Measurements from ENCODE around the gene CCR9. TPM values are rescaled to one million over a fixed set of nuclear protein-coding genes. Genes with fewer than 3 reads are reported as not detected.

Gene CCR9
- total RNA-seq, 2 experiments from 2014 or later = not detected

DNA sequence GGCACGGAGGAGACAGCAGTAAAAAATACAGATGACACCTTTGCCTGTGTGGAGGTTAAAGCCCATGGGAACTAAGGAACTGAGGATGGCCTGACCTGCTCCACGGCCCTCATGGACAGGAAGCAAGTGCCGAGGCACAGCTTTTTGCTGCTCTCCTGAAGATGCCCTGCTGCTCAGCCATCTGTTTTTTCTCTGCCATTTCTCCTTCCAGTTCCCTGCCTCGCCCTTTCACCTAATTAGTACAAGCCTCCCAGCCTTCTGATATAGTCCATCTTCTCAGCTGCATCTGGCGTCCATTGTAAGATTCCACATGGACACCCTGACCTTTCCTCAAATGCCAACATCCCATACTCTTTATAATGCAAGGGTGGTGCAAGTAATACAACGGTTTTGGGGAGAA lies 45.2 kb downstream of the CCR9 start:
- Mint-ChIP-seq H3K36me3 (ENCODE audit: low read depth) (peaks cover 54% of the 10 kb centered on the region), H3K9me3 (no peaks in the 10 kb centered on the region), H3K4me3 (no peak overlapping the region), H3K27me3 (ENCODE audit: low read depth) (no peaks in the 10 kb centered on the region), H3K4me1 (ENCODE audit: low read depth) (no peaks in the 10 kb centered on the region), H3K27ac (no peak overlapping the region)
- intact Hi-C loops (cut with micrococcal nuclease) = no loop called here
- no peak for DNase-seq
- CTCF ChIA-PET = interaction anchor here (1.0 to 5.1 kb wide), 3 partner anchors 13 to 170 kb away, joined by 3 to 46 read pairs (median 39); no protein-coding TSS in a partner anchor

DNA sequence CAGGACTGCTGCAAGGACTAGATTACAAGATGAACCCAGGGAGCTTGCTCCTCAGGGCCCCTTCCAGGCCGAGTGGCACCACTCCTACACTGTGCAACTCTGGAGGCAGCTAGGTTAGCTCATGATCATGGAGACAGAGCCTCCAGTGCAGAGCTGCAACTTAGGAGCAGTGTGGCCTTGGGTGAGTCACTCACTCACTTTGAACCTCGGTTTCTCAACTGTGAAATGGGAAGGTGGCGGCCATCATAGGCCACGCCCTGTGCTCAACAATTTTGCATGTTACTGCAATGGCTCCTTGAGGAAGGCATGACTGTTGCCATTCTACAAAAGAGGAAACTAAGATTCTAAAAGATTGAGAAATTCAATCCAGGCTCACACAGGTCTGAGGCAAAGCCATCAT lies 45.8 kb downstream of the CCR9 start:
- intact Hi-C loops (cut with micrococcal nuclease) = no loop called here
- CTCF ChIA-PET = interaction anchor here (0.5 to 5.1 kb wide), 4 partner anchors 13 to 389 kb away, joined by 3 to 46 read pairs (median 22); no protein-coding TSS in a partner anchor

DNA sequence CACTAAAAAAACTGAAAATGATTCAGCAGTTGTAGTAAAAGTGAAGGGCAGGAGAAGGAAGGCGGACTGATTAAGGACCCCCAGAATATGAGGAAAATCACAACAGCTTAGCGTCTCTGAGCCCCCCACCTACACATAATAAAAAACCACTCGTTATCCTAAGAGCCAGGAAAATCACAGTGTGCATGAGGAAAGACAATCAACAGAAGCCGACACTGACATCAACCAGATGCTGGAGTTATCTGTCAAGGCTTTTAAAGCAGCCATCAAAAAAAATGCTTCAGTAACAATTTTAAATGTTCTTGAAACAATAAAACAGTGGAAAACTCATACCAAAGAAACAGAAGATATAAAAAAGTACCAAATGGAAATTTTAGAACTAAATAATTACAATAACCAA lies 47.2 kb downstream of the CCR9 start:
- H3K9me3 Mint-ChIP-seq = no peaks in the 10 kb centered on the region
- peaks cover 46% of the 10 kb centered on the region for H3K36me3 Mint-ChIP-seq (ENCODE audit: low read depth)
- no peaks in the 10 kb centered on the region for H3K27me3 Mint-ChIP-seq (ENCODE audit: low read depth)
- no peak overlapping the region for H3K27ac Mint-ChIP-seq
- intact Hi-C loops (cut with micrococcal nuclease) = no loop called here
- no peak overlapping the region for H3K4me3 Mint-ChIP-seq
- DNase-seq = no peak
- CTCF ChIA-PET = interaction anchor here (15.3 kb wide), 1 partner anchor 145 kb away, joined by 263 read pairs; no protein-coding TSS in a partner anchor
- no peaks in the 10 kb centered on the region for H3K4me1 Mint-ChIP-seq (ENCODE audit: low read depth)

More for the DNA sequence above, 45.8 kb downstream of the CCR9 start:
- no peaks in the 10 kb centered on the region for H3K9me3 Mint-ChIP-seq
- H3K27me3 Mint-ChIP-seq (ENCODE audit: low read depth) = no peaks in the 10 kb centered on the region
- H3K27ac Mint-ChIP-seq = no peak overlapping the region
- no peak overlapping the region for H3K4me3 Mint-ChIP-seq
- H3K4me1 Mint-ChIP-seq (ENCODE audit: low read depth) = no peaks in the 10 kb centered on the region
- DNase-seq = no peak
- H3K36me3 Mint-ChIP-seq (ENCODE audit: low read depth) = peaks cover 53% of the 10 kb centered on the region

DNA sequence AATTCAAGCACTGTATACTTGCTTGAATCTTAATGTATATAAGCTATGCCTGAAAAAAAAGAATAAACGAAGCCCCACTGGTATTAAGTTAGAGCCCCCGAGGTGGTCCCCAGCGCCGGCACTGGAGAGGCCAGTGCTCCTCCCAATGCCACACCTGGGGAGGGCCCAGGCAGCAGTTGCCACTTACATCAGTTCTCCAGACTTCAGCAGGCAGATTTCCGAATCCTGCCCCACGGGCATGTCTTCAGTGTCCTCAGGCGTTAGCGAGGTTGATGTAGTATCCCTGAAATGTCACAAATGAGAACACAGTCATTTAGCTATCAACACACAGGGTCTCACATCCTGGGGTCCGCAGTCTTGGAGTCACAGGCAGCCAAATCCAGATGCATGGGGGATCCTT lies 49.9 kb downstream of the CCR9 start:
- peaks cover 3% of the 10 kb centered on the region for H3K27me3 Mint-ChIP-seq (ENCODE audit: low read depth)
- peaks cover 39% of the 10 kb centered on the region for H3K36me3 Mint-ChIP-seq (ENCODE audit: low read depth)
- CTCF ChIA-PET = interaction anchor here (1.2 to 15.3 kb wide), 2 partner anchors 9 to 142 kb away, joined by 3 to 263 read pairs; no protein-coding TSS in a partner anchor
- intact Hi-C loops (cut with micrococcal nuclease) = no loop called here
- H3K9me3 Mint-ChIP-seq = no peaks in the 10 kb centered on the region
- H3K4me1 Mint-ChIP-seq (ENCODE audit: low read depth) = peaks cover 8% of the 10 kb centered on the region
- no peak overlapping the region for H3K27ac Mint-ChIP-seq
- no peak for DNase-seq
- H3K4me3 Mint-ChIP-seq = no peak overlapping the region

DNA sequence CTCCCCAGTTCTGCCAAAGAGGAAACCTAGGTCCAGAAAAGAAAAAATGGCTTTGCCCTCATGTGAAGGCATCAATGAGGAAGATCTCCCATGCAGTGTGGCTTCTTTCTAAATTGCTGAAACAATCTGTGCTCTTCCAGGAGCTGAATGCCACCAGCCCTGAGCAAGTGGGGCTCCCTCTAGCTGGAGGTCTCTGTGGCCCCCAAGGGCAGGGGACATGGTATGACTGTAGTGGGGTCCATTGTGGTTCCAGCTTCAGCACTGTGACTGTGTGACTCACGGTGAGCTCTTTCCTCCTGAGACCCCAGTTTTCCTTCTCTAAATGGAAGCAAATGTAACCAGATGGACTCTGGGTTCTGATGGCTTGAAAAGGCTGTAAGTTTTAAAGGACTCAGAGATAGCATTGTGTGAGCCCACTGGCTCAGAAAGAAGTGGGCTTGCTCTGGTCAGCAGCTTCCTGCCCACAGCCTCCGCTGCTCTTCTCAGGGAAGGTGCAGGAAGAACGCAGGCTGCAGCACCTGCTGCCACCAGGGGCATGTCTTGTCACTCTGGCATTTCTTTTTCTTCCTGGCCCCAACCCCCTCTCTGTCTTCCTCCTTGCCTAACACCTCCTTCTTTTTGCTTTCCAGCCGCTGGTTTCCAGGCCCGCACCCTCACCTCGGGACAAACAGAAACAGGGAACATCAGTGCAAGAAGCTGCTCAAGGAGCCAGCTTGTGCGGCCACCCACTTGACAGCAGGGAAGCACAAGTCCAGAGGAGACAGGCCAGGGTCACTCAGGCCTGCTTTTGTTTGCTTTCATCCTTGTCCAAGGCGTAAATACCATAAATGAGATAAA lies 51.1 kb downstream of the CCR9 start:
- CTCF ChIA-PET = interaction anchor here (1.0 to 15.3 kb wide), 6 partner anchors 8 to 440 kb away, joined by 3 to 263 read pairs (median 4); no protein-coding TSS in a partner anchor
- peaks cover 11% of the 10 kb centered on the region for H3K4me1 Mint-ChIP-seq (ENCODE audit: low read depth)
- H3K27me3 Mint-ChIP-seq (ENCODE audit: low read depth) = peaks cover 3% of the 10 kb centered on the region
- intact Hi-C loops (cut with micrococcal nuclease) = loop anchor here (1.0 to 2.0 kb wide), 3 partner anchors 141 to 441 kb away; partner anchors contain the start of gene CCR5
- H3K27ac Mint-ChIP-seq = no peak overlapping the region
- no peak overlapping the region for H3K4me3 Mint-ChIP-seq
- no peaks in the 10 kb centered on the region for H3K9me3 Mint-ChIP-seq
- peaks cover 35% of the 10 kb centered on the region for H3K36me3 Mint-ChIP-seq (ENCODE audit: low read depth)
- DNase-seq = no peak

DNA sequence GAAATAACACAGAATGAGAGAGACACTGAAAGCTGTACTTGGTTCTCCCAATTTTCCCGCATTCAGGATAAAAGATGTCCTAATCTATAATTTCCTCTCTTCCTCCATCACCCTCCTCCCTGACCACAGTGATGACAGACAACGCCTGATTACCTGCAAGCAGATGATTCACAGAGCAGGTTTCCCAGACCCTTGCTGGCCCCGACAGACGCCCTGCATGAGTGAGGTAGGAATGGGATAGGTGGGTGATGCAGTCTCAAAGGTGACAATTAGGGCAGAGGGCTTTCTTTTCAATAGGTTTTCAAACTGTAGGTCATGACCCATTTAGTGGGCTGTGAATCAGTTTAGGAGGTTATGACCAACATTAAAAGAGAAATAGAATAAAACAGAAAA lies 51.7 kb downstream of the CCR9 start:
- peaks cover 35% of the 10 kb centered on the region for H3K36me3 Mint-ChIP-seq (ENCODE audit: low read depth)

DNA sequence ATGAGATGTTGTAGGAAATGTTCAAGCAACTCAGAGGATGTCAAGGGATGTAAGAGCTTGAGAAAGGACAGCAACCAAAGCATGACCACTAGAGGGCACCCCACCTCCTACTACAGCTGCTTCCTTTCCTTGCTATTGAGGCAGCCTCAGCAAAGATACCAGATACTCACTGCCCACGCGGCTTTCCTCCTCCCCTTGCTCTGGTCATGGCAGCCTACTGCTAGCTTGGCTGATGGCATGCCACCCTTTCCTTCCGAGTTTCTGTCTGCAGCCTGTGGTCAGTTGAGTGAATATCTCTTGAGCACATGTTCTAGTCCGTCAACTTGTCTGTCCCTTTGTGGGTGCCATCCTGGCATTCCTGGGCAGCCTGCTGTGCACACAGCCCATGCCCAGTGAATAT lies 52.5 kb downstream of the CCR9 start:
- no peaks in the 10 kb centered on the region for H3K9me3 Mint-ChIP-seq
- peak; percentile 94 for DNase-seq
- intact Hi-C loops (cut with micrococcal nuclease) = loop anchor here (1.0 to 2.0 kb wide), 3 partner anchors 139 to 440 kb away; partner anchors contain the start of gene CCR5
- peaks cover 33% of the 10 kb centered on the region for H3K36me3 Mint-ChIP-seq (ENCODE audit: low read depth)
- peaks cover 3% of the 10 kb centered on the region for H3K27me3 Mint-ChIP-seq (ENCODE audit: low read depth)
- H3K4me3 Mint-ChIP-seq = no peak overlapping the region
- no peak overlapping the region for H3K27ac Mint-ChIP-seq
- H3K4me1 Mint-ChIP-seq (ENCODE audit: low read depth) = peaks cover 25% of the 10 kb centered on the region
- CTCF ChIA-PET = interaction anchor here (0.6 to 15.3 kb wide), 21 partner anchors 10 to 1085 kb away, joined by 3 to 263 read pairs (median 4); no protein-coding TSS in a partner anchor

More for the DNA sequence above, 51.7 kb downstream of the CCR9 start:
- Mint-ChIP-seq H3K27ac (no peak overlapping the region), H3K9me3 (no peaks in the 10 kb centered on the region), H3K27me3 (ENCODE audit: low read depth) (peaks cover 3% of the 10 kb centered on the region), H3K4me1 (ENCODE audit: low read depth) (peaks cover 17% of the 10 kb centered on the region), H3K4me3 (no peak overlapping the region)
- CTCF ChIA-PET = interaction anchor here (0.6 to 15.3 kb wide), 17 partner anchors 9 to 881 kb away, joined by 3 to 263 read pairs (median 5); no protein-coding TSS in a partner anchor
- DNase-seq = no peak
- intact Hi-C loops (cut with micrococcal nuclease) = loop anchor here (1.0 to 2.0 kb wide), 3 partner anchors 140 to 441 kb away; partner anchors contain the start of gene CCR5

DNA sequence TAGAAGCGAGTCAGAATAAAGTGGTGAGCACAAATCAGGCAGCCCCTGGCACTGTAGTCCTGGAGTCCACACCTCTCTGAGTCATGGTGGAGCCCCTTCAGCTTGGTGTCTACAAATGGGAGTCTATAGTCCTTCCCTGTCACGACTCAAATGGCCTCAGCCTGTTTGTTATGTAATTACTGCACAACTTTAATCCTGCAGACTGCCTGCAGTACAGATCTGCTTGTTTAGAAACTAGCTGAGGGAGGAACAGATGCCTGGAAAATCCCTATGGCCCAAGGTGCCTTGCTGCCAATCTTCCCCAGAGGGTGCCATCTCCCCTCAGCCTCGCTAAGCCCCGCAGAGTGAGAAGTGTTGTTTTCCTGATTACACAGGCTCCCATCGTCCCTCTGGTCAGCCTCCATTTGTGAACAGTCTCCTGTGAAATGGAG lies 53.0 kb downstream of the CCR9 start:
- Mint-ChIP-seq H3K4me3 (no peak overlapping the region), H3K4me1 (ENCODE audit: low read depth) (peaks cover 26% of the 10 kb centered on the region), H3K27ac (no peak overlapping the region), H3K27me3 (ENCODE audit: low read depth) (peaks cover 3% of the 10 kb centered on the region), H3K9me3 (no peaks in the 10 kb centered on the region), H3K36me3 (ENCODE audit: low read depth) (peaks cover 28% of the 10 kb centered on the region)
- CTCF ChIA-PET = interaction anchor here (0.6 to 15.3 kb wide), 19 partner anchors 10 to 1084 kb away, joined by 3 to 263 read pairs (median 5); no protein-coding TSS in a partner anchor
- intact Hi-C loops (cut with micrococcal nuclease) = loop anchor here (2.0 kb wide), 2 partner anchors 431 to 439 kb away; partner anchors contain the start of gene CCR5
- peak; percentile 19 for DNase-seq

DNA sequence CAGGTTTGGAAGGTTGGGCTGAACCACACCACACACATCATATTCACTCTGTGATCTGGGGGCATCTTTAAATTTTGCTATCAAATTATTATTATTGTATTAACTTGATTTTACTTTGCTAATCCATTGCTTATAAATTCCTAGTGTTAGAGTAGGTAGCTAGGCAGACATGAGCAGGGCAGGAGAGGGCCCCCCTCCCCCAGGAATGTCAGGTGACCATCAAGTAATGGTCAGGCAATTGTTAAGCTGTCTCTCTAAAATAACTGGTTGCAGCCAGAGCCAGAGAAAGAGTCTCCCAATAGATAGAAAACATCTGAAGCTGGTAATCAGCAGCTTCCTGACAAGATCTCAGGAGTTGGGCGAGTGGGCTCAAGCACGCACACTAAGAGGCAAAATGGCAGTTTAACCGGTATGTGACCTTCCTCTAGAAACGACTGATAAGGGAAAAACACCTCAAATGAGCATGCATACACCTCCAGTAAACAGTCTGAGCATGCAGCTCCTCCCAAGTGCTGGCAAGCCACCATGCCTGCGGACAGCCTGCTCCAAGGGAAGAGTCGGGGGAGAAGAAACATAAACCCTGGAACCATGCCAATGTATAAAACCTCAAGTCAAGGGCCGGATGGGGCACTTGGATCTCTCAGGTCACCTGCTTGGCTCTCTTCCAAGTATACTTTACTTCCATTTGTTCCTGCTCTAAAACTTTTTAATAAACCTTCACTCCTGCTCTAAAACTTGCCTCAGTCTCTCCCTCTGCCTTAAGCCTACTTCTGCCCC lies 53.8 kb downstream of the CCR9 start:
- Mint-ChIP-seq H3K36me3 (ENCODE audit: low read depth) (peaks cover 24% of the 10 kb centered on the region), H3K4me3 (no peak overlapping the region), H3K27me3 (ENCODE audit: low read depth) (peaks cover 3% of the 10 kb centered on the region), H3K9me3 (no peaks in the 10 kb centered on the region), H3K4me1 (ENCODE audit: low read depth) (peaks cover 31% of the 10 kb centered on the region), H3K27ac (no peak overlapping the region)
- DNase-seq = no peak
- CTCF ChIA-PET = interaction anchor here (0.6 to 15.3 kb wide), 12 partner anchors 15 to 1247 kb away, joined by 3 to 263 read pairs (median 4); no protein-coding TSS in a partner anchor
- intact Hi-C loops (cut with micrococcal nuclease) = no loop called here

DNA sequence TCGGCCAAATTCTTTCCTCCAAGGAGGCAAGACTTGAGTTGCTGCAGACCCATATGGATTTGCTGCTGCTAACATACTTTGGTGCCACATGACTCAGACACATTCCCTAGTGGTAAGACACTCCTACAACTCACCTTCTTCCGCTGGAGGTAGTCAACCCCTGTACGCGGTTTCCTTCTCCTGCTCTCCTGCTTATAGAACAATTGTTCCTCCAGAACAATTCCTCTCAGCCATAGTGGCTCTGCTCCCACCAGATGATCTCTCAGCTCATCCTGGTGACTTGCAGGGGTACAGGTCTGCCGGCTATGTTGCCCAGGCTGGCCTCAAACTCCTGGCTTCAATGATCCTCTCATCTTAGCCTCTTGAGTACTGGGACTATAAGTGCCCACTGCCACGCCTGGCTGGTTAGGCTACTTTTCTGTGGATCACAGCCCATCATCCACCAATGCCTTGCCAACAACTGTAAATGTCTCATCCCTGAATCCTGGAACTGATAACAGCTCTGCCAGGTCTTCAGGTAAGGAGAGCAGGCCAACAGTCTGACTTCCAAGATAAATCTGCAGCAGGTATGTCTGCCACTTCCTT lies 54.5 kb downstream of the CCR9 start:
- H3K27me3 Mint-ChIP-seq (ENCODE audit: low read depth) = peaks cover 3% of the 10 kb centered on the region
- H3K9me3 Mint-ChIP-seq = no peaks in the 10 kb centered on the region
- peaks cover 24% of the 10 kb centered on the region for H3K36me3 Mint-ChIP-seq (ENCODE audit: low read depth)
- intact Hi-C loops (cut with micrococcal nuclease) = no loop called here
- peaks cover 31% of the 10 kb centered on the region for H3K4me1 Mint-ChIP-seq (ENCODE audit: low read depth)
- DNase-seq = no peak
- H3K27ac Mint-ChIP-seq = no peak overlapping the region
- CTCF ChIA-PET = interaction anchor here (0.8 to 15.3 kb wide), 6 partner anchors 18 to 428 kb away, joined by 3 to 263 read pairs (median 4); no protein-coding TSS in a partner anchor
- no peak overlapping the region for H3K4me3 Mint-ChIP-seq

DNA sequence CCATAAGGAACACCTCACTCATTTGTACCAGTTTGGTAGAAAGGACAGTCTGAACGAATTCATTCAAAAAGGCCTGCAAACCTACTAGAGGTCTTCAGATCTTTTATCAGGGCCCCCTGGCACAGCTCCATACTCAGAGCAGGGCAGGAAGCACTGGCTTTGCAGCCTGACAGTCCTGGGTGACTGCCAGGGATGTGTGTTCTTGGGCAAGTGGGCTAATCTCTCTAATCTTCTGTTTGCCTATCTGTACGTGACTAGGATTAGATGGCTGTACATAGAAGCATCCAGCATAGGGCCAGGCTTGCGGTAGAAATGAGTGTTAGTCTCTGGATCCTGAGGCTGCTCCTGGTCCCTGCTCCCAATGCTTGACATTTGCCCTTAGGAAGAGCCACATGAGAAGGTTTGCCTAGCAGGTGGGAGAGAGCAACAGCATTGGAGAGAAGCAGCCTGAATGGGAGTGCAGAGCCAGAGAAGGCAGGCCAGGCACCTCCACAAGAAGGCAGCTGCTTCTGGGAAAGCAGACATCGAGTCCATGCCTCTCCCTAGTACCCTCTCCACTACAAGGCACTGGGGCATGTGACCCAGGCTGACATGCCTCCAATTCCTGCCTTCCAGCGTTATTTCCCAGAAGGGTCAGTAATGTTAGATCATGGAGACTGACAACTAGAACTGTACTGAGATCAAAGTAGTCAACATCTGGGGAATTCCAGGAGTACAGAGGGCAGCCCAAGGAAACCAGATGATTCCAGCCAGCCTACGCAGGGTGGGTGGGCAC lies 55.9 kb downstream of the CCR9 start:
- Mint-ChIP-seq H3K27me3 (ENCODE audit: low read depth) (peaks cover 3% of the 10 kb centered on the region), H3K4me1 (ENCODE audit: low read depth) (peaks cover 31% of the 10 kb centered on the region), H3K36me3 (ENCODE audit: low read depth) (peaks cover 27% of the 10 kb centered on the region), H3K9me3 (no peaks in the 10 kb centered on the region), H3K27ac (no peak overlapping the region), H3K4me3 (no peak overlapping the region)
- CTCF ChIA-PET = interaction anchor here (1.0 to 15.3 kb wide), 5 partner anchors 26 to 147 kb away, joined by 4 to 263 read pairs (median 5); no protein-coding TSS in a partner anchor
- intact Hi-C loops (cut with micrococcal nuclease) = loop anchor here (2.0 kb wide), 1 partner anchor 53 kb away; the partner anchor contains the start of gene FYCO1
- DNase-seq = no peak
